ENCODE measurements around the gene OR2T29. TPM values are rescaled to one million over a fixed set of nuclear protein-coding genes. Genes with fewer than 3 reads are reported as not detected.
"Not testable (repeated sequence)": the region's sequence is repeated elsewhere in the genome, so short reads cannot be mapped to it uniquely, and the experiment has no call there.

Gene OR2T29
- not detected for polyA plus RNA-seq (2012; ENCODE audit: insufficient read length, low read depth)

GRCh38 chr1:248562672-248563071, at the start of gene OR2T29:
TSS of gene OR2T29 (minus strand) at chr1:248562772. CDS start at chr1:248559491, 3,281 bp downstream.
- TF ChIP-seq TAF1 (IDR thresholded peaks at IDR 0.05; ENCODE audit: borderline replicate concordance, insufficient read depth, low read length); REST (IDR thresholded peaks at IDR 0.05; ENCODE audit: insufficient read depth in 1 of 2, low read depth in 2 of 2, low read length in 2 of 2); SIN3A (IDR thresholded peaks at IDR 0.05; ENCODE audit: borderline replicate concordance, insufficient read depth, low read length): not testable (repeated sequence)

- no peak for TF ChIP-seq REST (IDR thresholded peaks at IDR 0.05; ENCODE audit: insufficient read depth in 1 of 2, low read depth in 2 of 2, low read length in 2 of 2)
- no peak for TF ChIP-seq POLR2AphosphoS5 (IDR thresholded peaks at IDR 0.05; ENCODE audit: low read depth, low read length)
- no peak for TF ChIP-seq SIN3A (IDR thresholded peaks at IDR 0.05; ENCODE audit: borderline replicate concordance, insufficient read depth, low read length)
- no peak for TF ChIP-seq TAF1 (IDR thresholded peaks at IDR 0.05; ENCODE audit: borderline replicate concordance, insufficient read depth, low read length)
- no peak for TF ChIP-seq FOXP2 (optimal IDR thresholded peaks at IDR 0.05; ENCODE audit: borderline replicate concordance, extremely low read depth, extremely low read length, insufficient read depth)
Observed at GRCh38 chr1:248611883-248612414, 49.4 kb upstream of the OR2T29 start.

- TF ChIP-seq FOXP2 (optimal IDR thresholded peaks at IDR 0.05; ENCODE audit: borderline replicate concordance, extremely low read depth, extremely low read length, insufficient read depth) (no peak), TAF1 (IDR thresholded peaks at IDR 0.05; ENCODE audit: borderline replicate concordance, insufficient read depth, low read length) (no peak), SIN3A (IDR thresholded peaks at IDR 0.05; ENCODE audit: borderline replicate concordance, insufficient read depth, low read length) (no peak), REST (IDR thresholded peaks at IDR 0.05; ENCODE audit: insufficient read depth in 1 of 2, low read depth in 2 of 2, low read length in 2 of 2) (no peak), POLR2AphosphoS5 (IDR thresholded peaks at IDR 0.05; ENCODE audit: low read depth, low read length) (no peak)
Observed at GRCh38 chr1:248610301-248610700, 47.7 kb upstream of the OR2T29 start.

GRCh38 chr1:248599396-248599795, 36.8 kb upstream of the OR2T29 start:
- no peak for TF ChIP-seq SIN3A (IDR thresholded peaks at IDR 0.05; ENCODE audit: borderline replicate concordance, insufficient read depth, low read length)
- no peak for TF ChIP-seq POLR2AphosphoS5 (IDR thresholded peaks at IDR 0.05; ENCODE audit: low read depth, low read length)
- TF ChIP-seq FOXP2 (optimal IDR thresholded peaks at IDR 0.05; ENCODE audit: borderline replicate concordance, extremely low read depth, extremely low read length, insufficient read depth): no peak
- TF ChIP-seq REST (IDR thresholded peaks at IDR 0.05; ENCODE audit: insufficient read depth in 1 of 2, low read depth in 2 of 2, low read length in 2 of 2): no peak
- no peak for TF ChIP-seq TAF1 (IDR thresholded peaks at IDR 0.05; ENCODE audit: borderline replicate concordance, insufficient read depth, low read length)

- TF ChIP-seq REST (IDR thresholded peaks at IDR 0.05; ENCODE audit: insufficient read depth in 1 of 2, low read depth in 2 of 2, low read length in 2 of 2): no peak
- no peak for TF ChIP-seq POLR2AphosphoS5 (IDR thresholded peaks at IDR 0.05; ENCODE audit: low read depth, low read length)
- no peak for TF ChIP-seq SIN3A (IDR thresholded peaks at IDR 0.05; ENCODE audit: borderline replicate concordance, insufficient read depth, low read length)
- no peak for TF ChIP-seq FOXP2 (optimal IDR thresholded peaks at IDR 0.05; ENCODE audit: borderline replicate concordance, extremely low read depth, extremely low read length, insufficient read depth)
- no peak for TF ChIP-seq TAF1 (IDR thresholded peaks at IDR 0.05; ENCODE audit: borderline replicate concordance, insufficient read depth, low read length)
Observed at GRCh38 chr1:248597589-248597988, 35.0 kb upstream of the OR2T29 start, which contains the start of gene OR2T10. TSS of gene OR2T10 (minus strand) at chr1:248597700. CDS start at chr1:248593768, 3,932 bp downstream.

All from PFSK-1 (cell line).